CD4-positive, CD25-positive, alpha-beta regulatory T cell (primary cell): ENCODE measurements around the gene ACKR3. TPM values are rescaled to one million over a fixed set of nuclear protein-coding genes. Genes with fewer than 3 reads are reported as not detected.
A peak's percentile ranks its signal among the peaks of the same experiment; 100 is the strongest.

Experiments used
- ATAC-seq, 2 donors: fragments of 150-1000 bp; cut with Tn5 transposase; one replicate each; pipeline ENCODE4 v1.10.0; 2021; ENCODE audit warnings: low read depth in 2 of 2, moderate number of reproducible peaks in 2 of 2, moderate library complexity in 1 of 2
- DNase-seq, 3 donors: peaks; one replicate each; pipeline versions ENCODE4 v3.0.0 to v3.0.0-alpha.2; 2012 to 2022; ENCODE audit warnings: mixed read lengths in 1 of 3
- H3K27ac ChIP-seq: one replicate; pipeline ENCODE4 v1.7.0; 2013; ENCODE audit warnings: mild to moderate bottlenecking, low read length; ENCODE audit not compliant: insufficient read depth, poor library complexity, severe bottlenecking
- H3K27me3 ChIP-seq: one replicate; pipeline ENCODE4 v1.7.0; 2013; ENCODE audit warnings: low read length; ENCODE audit not compliant: control insufficient read depth, insufficient read depth
- H3K36me3 ChIP-seq: one replicate; pipeline ENCODE4 v1.7.0; 2013; ENCODE audit warnings: mild to moderate bottlenecking, low read length, moderate library complexity; ENCODE audit not compliant: control insufficient read depth, insufficient read depth
- H3K4me1 ChIP-seq: 2 replicates; pipeline ENCODE4 v1.7.0; 2013; ENCODE audit warnings: mild to moderate bottlenecking, low read length; ENCODE audit not compliant: insufficient read depth, control insufficient read depth, poor library complexity, severe bottlenecking
- H3K4me3 ChIP-seq: one replicate; pipeline ENCODE4 v1.7.0; 2013; ENCODE audit warnings: low read depth, mild to moderate bottlenecking, low read length, moderate library complexity
- H3K9me3 ChIP-seq, 2 experiments: 1 replicate in 1 of 2; 2 replicates in 1 of 2; pipeline ENCODE4 v1.7.0; 2013; ENCODE audit warnings: low read length in 2 of 2, mild to moderate bottlenecking in 1 of 2, moderate library complexity in 1 of 2; ENCODE audit not compliant: control insufficient read depth in 2 of 2
- H3K27ac Mint-ChIP-seq, 3 donors: one replicate each; pipeline ENCODE4 v1.8.0; 2020 to 2022; ENCODE audit warnings: mild to moderate bottlenecking in 3 of 3, mixed read lengths in 3 of 3, moderate library complexity in 2 of 3
- H3K27me3 Mint-ChIP-seq: one replicate; pipeline ENCODE4 v1.8.0; 2022; ENCODE audit warnings: mild to moderate bottlenecking, mixed read lengths
- H3K36me3 Mint-ChIP-seq: one replicate; pipeline ENCODE4 v1.8.0; 2020; ENCODE audit warnings: mixed read lengths
- H3K4me1 Mint-ChIP-seq, 4 donors: one replicate each; pipeline ENCODE4 v1.8.0; 2020 to 2022; ENCODE audit warnings: mixed read lengths in 4 of 4, mild to moderate bottlenecking in 1 of 4
- H3K4me3 Mint-ChIP-seq, 4 donors: one replicate each; pipeline ENCODE4 v1.8.0; 2020 to 2022; ENCODE audit warnings: mild to moderate bottlenecking in 4 of 4, mixed read lengths in 4 of 4, moderate library complexity in 3 of 4
- H3K9me3 Mint-ChIP-seq, 7 donors: one replicate each; pipeline ENCODE4 v1.8.0; 2020 to 2022; ENCODE audit warnings: mixed read lengths in 7 of 7, mild to moderate bottlenecking in 3 of 7, moderate library complexity in 2 of 7
- polyA plus RNA-seq, 4 donors: library from polyadenylated mRNA; unstranded; fragments of 300-500 nt; fragmentation: Illumina TruSeq; gene quantifications; one replicate each; pipeline ENCODE4 v1.2.3, GENCODE V29; 2021
- total RNA-seq: library from RNA; stranded (reverse); gene quantifications from one replicate; pipeline ENCODE4 v1.2.3, GENCODE V29; 2022

The ACKR3 gene
- total and polyA plus RNA-seq, 5 donors from 2014 or later = 3.0 to 7.9 (median 4.7) TPM

DNA sequence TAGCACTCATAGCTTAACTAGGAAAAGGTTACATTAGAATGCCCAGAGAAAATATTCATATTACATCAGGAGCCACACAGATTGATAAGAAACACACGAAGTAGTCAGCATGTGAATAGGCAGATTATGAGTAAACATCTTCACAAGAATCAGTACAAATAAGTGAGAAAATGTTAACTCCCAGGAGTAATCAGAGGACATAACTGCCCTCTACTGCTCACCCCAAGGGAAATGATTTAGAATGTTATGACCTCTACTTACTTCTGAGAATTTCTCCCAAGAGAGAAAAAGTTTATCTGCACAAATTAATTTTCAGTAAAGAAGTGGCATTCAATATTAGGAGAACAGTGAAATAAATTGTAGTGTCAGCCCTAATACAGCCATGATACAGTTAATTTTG is 39.1 kb upstream of the ACKR3 start:
- H3K36me3 ChIP-seq = no peaks in the 10 kb centered on the region
- H3K9me3 Mint-ChIP-seq = no peaks in the 10 kb centered on the region
- H3K27ac Mint-ChIP-seq = no peak overlapping the region
- no peaks in the 10 kb centered on the region for H3K4me1 ChIP-seq
- H3K9me3 ChIP-seq = no peaks in the 10 kb centered on the region
- peaks cover 3% of the 10 kb centered on the region for H3K36me3 Mint-ChIP-seq
- DNase-seq = no peak
- H3K4me3 ChIP-seq = no peak overlapping the region
- no peak for ATAC-seq
- H3K27me3 ChIP-seq = no peaks in the 10 kb centered on the region
- H3K27ac ChIP-seq = no peak overlapping the region
- no peak overlapping the region for H3K4me3 Mint-ChIP-seq
- peaks cover 11% of the 10 kb centered on the region for H3K27me3 Mint-ChIP-seq
- peaks cover under 1 to 8% (median 5%) of the 10 kb centered on the region in 4 donors for H3K4me1 Mint-ChIP-seq

DNA sequence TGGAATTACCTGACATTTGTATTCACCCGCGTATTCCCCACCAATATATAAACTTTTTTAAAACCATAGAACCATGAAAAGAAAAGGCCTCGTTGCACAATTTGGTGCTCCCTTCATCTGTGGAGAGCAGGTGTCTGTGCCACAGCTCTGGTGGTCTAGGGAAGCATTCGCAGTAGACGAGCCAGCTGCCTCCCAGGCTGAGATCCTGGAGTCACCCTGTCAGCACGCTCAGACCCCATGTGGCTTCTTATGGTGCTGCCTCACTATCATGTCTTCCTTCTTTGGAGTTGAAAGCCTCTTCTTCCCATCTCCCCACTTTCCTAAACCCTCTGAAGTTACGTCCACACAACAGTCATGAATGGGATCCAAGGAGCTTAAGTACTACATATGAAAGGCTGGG is 38.4 kb upstream of the ACKR3 start:
- Mint-ChIP-seq H3K9me3 (no peaks in the 10 kb centered on the region), H3K27me3 (peaks cover 9% of the 10 kb centered on the region), H3K4me3 (no peak overlapping the region), H3K4me1 (peaks cover 5 to 14% (median 9%) of the 10 kb centered on the region in 4 donors), H3K27ac (no peak overlapping the region), H3K36me3 (peaks cover 3% of the 10 kb centered on the region)
- DNase-seq (no peak), ATAC-seq (no peak)
- Histone ChIP-seq H3K27me3 (no peaks in the 10 kb centered on the region), H3K27ac (no peak overlapping the region), H3K4me1 (peaks cover 5% of the 10 kb centered on the region), H3K36me3 (no peaks in the 10 kb centered on the region), H3K4me3 (no peak overlapping the region), H3K9me3 (no peaks in the 10 kb centered on the region)

DNA sequence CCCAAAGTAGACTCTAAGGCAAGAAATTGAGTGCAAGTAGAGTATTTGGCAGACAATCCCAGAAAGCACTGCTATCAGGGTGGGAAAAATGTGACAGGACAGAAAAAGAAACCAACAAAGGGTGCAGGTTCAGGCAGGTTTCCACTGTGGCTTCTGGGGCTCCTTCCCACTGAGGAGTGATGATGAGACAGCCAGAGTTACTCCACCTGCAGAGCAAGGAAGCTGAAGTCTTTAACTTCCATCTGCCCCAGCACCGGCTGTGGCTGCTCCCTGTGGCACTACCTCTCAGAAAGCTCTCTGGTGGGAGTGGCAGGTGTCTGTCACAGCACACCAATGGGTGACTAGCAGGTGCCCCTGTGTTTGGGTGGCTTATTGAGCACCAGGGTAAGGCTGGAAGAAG is 37.6 kb upstream of the ACKR3 start:
- Histone ChIP-seq H3K27ac (no peak overlapping the region), H3K4me1 (peaks cover 12% of the 10 kb centered on the region), H3K9me3 (no peaks in the 10 kb centered on the region), H3K27me3 (no peaks in the 10 kb centered on the region), H3K36me3 (no peaks in the 10 kb centered on the region), H3K4me3 (no peak overlapping the region)
- Mint-ChIP-seq H3K36me3 (peaks cover 3% of the 10 kb centered on the region), H3K4me3 (no peak overlapping the region), H3K27ac (no peak overlapping the region), H3K27me3 (peaks cover 9% of the 10 kb centered on the region), H3K9me3 (no peaks in the 10 kb centered on the region), H3K4me1 (peaks cover 12 to 22% (median 16%) of the 10 kb centered on the region in 4 donors)
- ATAC-seq (no peak), DNase-seq (no peak)

DNA sequence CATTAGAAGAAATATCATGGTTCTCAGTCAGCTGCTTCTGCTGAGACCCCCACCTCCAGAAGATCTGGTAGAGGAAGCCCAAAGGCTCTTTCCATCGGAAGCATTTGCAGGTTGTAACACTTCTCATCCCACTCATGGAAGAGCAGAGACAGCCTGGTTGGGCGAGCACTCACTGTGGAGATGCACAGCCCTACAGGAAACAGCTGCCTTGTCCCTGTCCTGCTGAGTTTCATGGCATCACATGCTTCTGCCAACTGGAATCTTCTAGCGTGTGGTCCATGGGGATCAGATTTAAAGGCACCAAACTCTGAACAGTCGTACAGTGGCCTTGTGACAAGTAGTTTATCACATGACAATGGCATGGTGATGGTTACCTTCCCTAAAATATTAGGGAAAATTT is 36.3 kb upstream of the ACKR3 start:
- no peak overlapping the region for H3K27ac ChIP-seq
- Mint-ChIP-seq H3K9me3 (no peaks in the 10 kb centered on the region), H3K4me1 (peaks cover 17 to 27% (median 20%) of the 10 kb centered on the region in 4 donors), H3K27ac (no peak overlapping the region), H3K4me3 (peak overlapping the region in 1 of 4 donors; percentile 37), H3K36me3 (peaks cover 3% of the 10 kb centered on the region), H3K27me3 (no peaks in the 10 kb centered on the region)
- H3K36me3 ChIP-seq = no peaks in the 10 kb centered on the region
- DNase-seq (no peak), ATAC-seq (no peak)
- no peaks in the 10 kb centered on the region for H3K27me3 ChIP-seq
- peaks cover 12% of the 10 kb centered on the region for H3K4me1 ChIP-seq
- no peaks in the 10 kb centered on the region for H3K9me3 ChIP-seq
- H3K4me3 ChIP-seq = no peak overlapping the region

DNA sequence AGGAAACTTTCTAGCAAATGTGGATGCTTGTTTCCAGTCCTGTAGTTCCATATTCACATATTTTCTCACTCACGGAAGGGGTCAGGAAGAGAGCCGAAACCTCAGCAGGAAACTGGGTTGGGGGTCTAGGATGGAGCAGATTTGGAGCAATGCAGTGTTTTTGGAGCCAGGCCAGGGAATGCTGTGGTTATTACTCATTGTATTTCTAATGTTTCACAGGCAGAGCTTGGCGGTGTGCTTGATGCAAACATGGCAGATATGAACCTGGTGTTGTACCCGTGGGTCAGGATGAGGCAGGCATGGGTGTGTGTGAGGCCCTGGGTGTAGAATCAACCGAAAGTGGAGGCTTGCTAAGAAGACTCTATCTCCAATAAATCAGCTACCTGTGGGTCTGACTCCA is 34.6 kb upstream of the ACKR3 start:
- Mint-ChIP-seq H3K9me3 (peaks cover 0 to 2% (median 0%) of the 10 kb centered on the region in 7 donors), H3K36me3 (peaks cover 8% of the 10 kb centered on the region), H3K4me1 (peaks cover 15 to 43% (median 31%) of the 10 kb centered on the region in 4 donors), H3K27me3 (no peaks in the 10 kb centered on the region), H3K27ac (peak overlapping the region; percentile 28 to 95 (median 69)), H3K4me3 (peak overlapping the region in 3 of 4 donors; percentile 14 to 48 (median 43))
- ATAC-seq (no peak), DNase-seq (no peak)
- H3K27ac ChIP-seq = no peak overlapping the region
- H3K4me3 ChIP-seq = no peak overlapping the region
- no peaks in the 10 kb centered on the region for H3K27me3 ChIP-seq
- peaks cover 17% of the 10 kb centered on the region for H3K4me1 ChIP-seq
- H3K36me3 ChIP-seq = peaks cover 5% of the 10 kb centered on the region
- no peaks in the 10 kb centered on the region for H3K9me3 ChIP-seq

DNA sequence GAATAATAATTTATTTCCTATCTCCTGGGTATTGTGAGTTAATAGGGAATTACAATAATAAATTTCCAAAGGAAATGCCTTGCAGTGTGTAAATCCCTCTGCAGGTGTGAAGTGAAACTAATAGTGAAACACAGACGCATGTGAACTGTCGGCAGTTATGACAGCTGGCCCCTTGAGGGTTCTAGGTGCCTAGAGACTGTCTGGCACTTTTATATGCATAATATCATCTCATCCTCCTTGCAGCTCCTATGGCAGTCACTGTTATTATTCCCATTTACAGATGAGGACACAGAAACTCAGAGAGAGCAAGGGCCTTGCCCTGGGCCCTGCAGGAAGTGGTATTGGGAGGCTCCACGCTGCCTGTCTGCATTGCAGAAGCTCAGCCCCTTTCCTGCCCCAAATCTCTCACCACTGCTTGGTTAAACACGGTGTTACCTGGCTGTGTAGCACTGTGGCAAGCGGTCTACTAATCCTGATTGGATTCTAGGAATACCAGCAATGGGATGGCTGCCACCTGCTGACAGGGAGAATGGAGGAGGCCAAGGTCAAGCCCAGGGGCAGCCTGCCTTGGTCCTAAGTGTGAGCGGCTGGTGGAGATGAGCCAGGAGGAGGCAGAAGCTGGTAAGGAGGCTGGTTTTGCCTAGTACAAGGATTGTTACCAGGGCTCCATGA is 32.8 kb upstream of the ACKR3 start:
- Mint-ChIP-seq H3K4me1 (peaks cover 32 to 61% (median 48%) of the 10 kb centered on the region in 4 donors), H3K27ac (peak overlapping the region; percentile 95 to 98 (median 97)), H3K4me3 (peak overlapping the region; percentile 94 to 99 (median 98)), H3K36me3 (peaks cover 20% of the 10 kb centered on the region), H3K27me3 (no peaks in the 10 kb centered on the region), H3K9me3 (peaks cover 0 to 3% (median 0%) of the 10 kb centered on the region in 7 donors)
- Histone ChIP-seq H3K27me3 (no peaks in the 10 kb centered on the region), H3K4me1 (peaks cover 28% of the 10 kb centered on the region), H3K9me3 (no peaks in the 10 kb centered on the region), H3K36me3 (peaks cover 10% of the 10 kb centered on the region), H3K4me3 (peak overlapping the region; percentile 98), H3K27ac (peak overlapping the region; percentile 60)
- ATAC-seq (peak; percentile 95), DNase-seq (peak in 2 of 3 donors; percentile 65 to 86)

DNA sequence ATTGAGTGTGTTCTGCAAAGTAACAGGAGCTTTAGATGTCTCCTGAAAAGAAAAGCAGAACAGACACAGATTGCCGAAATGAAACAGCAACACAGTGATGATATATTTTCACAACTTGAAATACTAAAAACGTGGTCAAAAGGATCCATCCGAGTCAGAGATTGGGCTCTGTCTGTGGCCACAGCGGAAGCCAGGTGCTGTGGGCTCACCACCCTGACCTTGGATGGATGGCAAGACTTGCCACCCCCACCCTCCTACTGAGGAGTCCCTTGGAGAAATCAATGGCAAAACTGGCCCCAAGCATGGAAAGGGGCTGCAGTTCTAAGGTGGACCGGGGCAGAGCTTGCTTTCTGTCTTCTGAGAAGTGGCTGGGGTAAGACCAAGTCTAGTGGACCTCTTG is 31.4 kb upstream of the ACKR3 start:
- ATAC-seq (no peak), DNase-seq (peak in 1 of 3 donors; percentile 47)
- no peaks in the 10 kb centered on the region for H3K27me3 ChIP-seq
- Mint-ChIP-seq H3K27me3 (no peaks in the 10 kb centered on the region), H3K27ac (peak overlapping the region; percentile 95 to 98 (median 97)), H3K9me3 (peaks cover 0 to 3% (median 0%) of the 10 kb centered on the region in 7 donors), H3K4me1 (peaks cover 43 to 75% (median 60%) of the 10 kb centered on the region in 4 donors), H3K4me3 (peak overlapping the region; percentile 94 to 99 (median 98)), H3K36me3 (peaks cover 29% of the 10 kb centered on the region)
- H3K36me3 ChIP-seq = peaks cover 18% of the 10 kb centered on the region
- H3K9me3 ChIP-seq = no peaks in the 10 kb centered on the region
- H3K27ac ChIP-seq = peak overlapping the region; percentile 60
- H3K4me1 ChIP-seq = peaks cover 33% of the 10 kb centered on the region
- peak overlapping the region; percentile 98 for H3K4me3 ChIP-seq
